Inferior parietal cortex (tissue), 1 donor: ENCODE data around the gene RNF222.
A peak's percentile ranks its signal among the peaks of the same experiment; 100 is the strongest.
"Not testable (repeated sequence)": the region's sequence is repeated elsewhere in the genome, so short reads cannot be mapped to it uniquely, and the experiment has no call there.

Source experiments
- DNase-seq: peaks from one replicate; pipeline ENCODE4 v3.0.0-alpha.2; 2016; ENCODE audit errors: extremely low spot score

The RNF222 gene

GRCh38 chr17:8380049-8380448 lies 17.6 kb downstream of the RNF222 start:
- no peak for DNase-seq

GRCh38 chr17:8378117-8378516 lies 19.5 kb downstream of the RNF222 start:
- DNase-seq: not testable (repeated sequence)

- DNase-seq: no peak
These were observed 20.2 kb downstream of the RNF222 start for GRCh38 chr17:8377422-8377821.

- DNase-seq: peak; percentile 78
These were observed 21.2 kb downstream of the RNF222 start, which contains the start of gene KRABD2 for GRCh38 chr17:8376271-8377067. Gene KRABD2, minus strand, starts transcription at chr17:8376704.

GRCh38 chr17:8375738-8376259 lies 21.8 kb downstream of the RNF222 start:
- peak; percentile 52 for DNase-seq

- not testable (repeated sequence) for DNase-seq
These were observed 23.8 kb downstream of the RNF222 start for GRCh38 chr17:8373856-8374255.

GRCh38 chr17:8372422-8372821 lies 25.2 kb downstream of the RNF222 start:
- DNase-seq: no peak

- no peak for DNase-seq
These were observed 25.8 kb downstream of the RNF222 start for GRCh38 chr17:8371786-8372185.

GRCh38 chr17:8369944-8370343 lies 27.7 kb downstream of the RNF222 start:
- no peak for DNase-seq

GRCh38 chr17:8368193-8368592 lies 29.4 kb downstream of the RNF222 start:
- no peak for DNase-seq

GRCh38 chr17:8366231-8366630 lies 31.4 kb downstream of the RNF222 start:
- no peak for DNase-seq

- no peak for DNase-seq
These were observed 32.5 kb downstream of the RNF222 start for GRCh38 chr17:8365143-8365542.

- DNase-seq: no peak
These were observed 34.8 kb downstream of the RNF222 start for GRCh38 chr17:8362651-8363332.

GRCh38 chr17:8360751-8361150 lies 36.9 kb downstream of the RNF222 start:
- DNase-seq: no peak

- DNase-seq: no peak
These were observed 37.4 kb downstream of the RNF222 start for GRCh38 chr17:8360260-8360659.

GRCh38 chr17:8359769-8360168 lies 37.9 kb downstream of the RNF222 start:
- peak; percentile 47 for DNase-seq

- no peak for DNase-seq
These were observed 39.7 kb downstream of the RNF222 start for GRCh38 chr17:8357910-8358309.

GRCh38 chr17:8354236-8354635 lies 43.4 kb downstream of the RNF222 start:
- no peak for DNase-seq

- DNase-seq: no peak
These were observed 43.9 kb downstream of the RNF222 start for GRCh38 chr17:8353736-8354135.

- no peak for DNase-seq
These were observed 47.3 kb downstream of the RNF222 start for GRCh38 chr17:8350339-8350738.

- DNase-seq: not testable (repeated sequence)
These were observed 50.6 kb downstream of the RNF222 start for GRCh38 chr17:8347001-8347400.

- no peak for DNase-seq
These were observed 51.5 kb downstream of the RNF222 start for GRCh38 chr17:8345951-8346665.
